Glutamatergic neuron (in vitro differentiated cells): Measurements from ENCODE around the gene OR2T6. TPM values are rescaled to one million over a fixed set of nuclear protein-coding genes. Genes with fewer than 3 reads are reported as not detected.

Source experiments
- DNase-seq: peaks from one replicate; pipeline ENCODE4 v3.0.0; 2022
- H3K27ac Mint-ChIP-seq: one replicate; pipeline ENCODE4 v1.8.0; 2020; ENCODE audit warnings: mild to moderate bottlenecking, mixed read lengths, inconsistent platforms; ENCODE audit not compliant: unreplicated experiment
- H3K27me3 Mint-ChIP-seq: one replicate; pipeline ENCODE4 v1.8.0; 2020; ENCODE audit warnings: mild to moderate bottlenecking, moderate library complexity, mixed read lengths, inconsistent platforms; ENCODE audit not compliant: unreplicated experiment
- H3K36me3 Mint-ChIP-seq: one replicate; pipeline ENCODE4 v1.8.0; 2020; ENCODE audit warnings: mild to moderate bottlenecking, mixed read lengths, inconsistent platforms; ENCODE audit not compliant: unreplicated experiment
- H3K4me1 Mint-ChIP-seq: one replicate; pipeline ENCODE4 v1.8.0; 2020; ENCODE audit warnings: mild to moderate bottlenecking, low read depth, mixed read lengths, inconsistent platforms; ENCODE audit not compliant: unreplicated experiment
- H3K4me3 Mint-ChIP-seq: one replicate; pipeline ENCODE4 v1.8.0; 2020; ENCODE audit warnings: mild to moderate bottlenecking, mixed read lengths, inconsistent platforms; ENCODE audit not compliant: unreplicated experiment
- H3K9me3 Mint-ChIP-seq: one replicate; pipeline ENCODE4 v1.8.0; 2020; ENCODE audit warnings: mild to moderate bottlenecking, moderate library complexity, mixed read lengths, inconsistent platforms; ENCODE audit not compliant: unreplicated experiment
- CTCF ChIP-seq: fragments of 200-600 bp; sonication (generic); IDR thresholded peaks from one replicate; pipeline ENCODE4 v1.5.0; 2021; ENCODE audit not compliant: partially characterized antibody, unreplicated experiment
- total RNA-seq: library from RNA; stranded (reverse); fragmentation: NEBNext Ultra II Directional; extraction: Animal tissue kit (Norgen Biotek cat#: 25700); gene quantifications from one replicate; pipeline ENCODE4 v1.2.1, GENCODE V29; 2021; ENCODE audit not compliant: unreplicated experiment

The OR2T6 gene
- total RNA-seq, 1 donor from 2014 or later, result not detected

GRCh38 chr1:248366609-248367008 is 8.9 kb upstream of the OR2T6 start:
- peaks cover 20% of the 10 kb centered on the region for H3K9me3 Mint-ChIP-seq
- no peak for DNase-seq
- no peak overlapping the region for H3K4me3 Mint-ChIP-seq
- H3K36me3 Mint-ChIP-seq, result peaks cover 9% of the 10 kb centered on the region
- peaks cover 1% of the 10 kb centered on the region for H3K27me3 Mint-ChIP-seq
- H3K27ac Mint-ChIP-seq, result no peak overlapping the region
- TF ChIP-seq CTCF, result no peak
- H3K4me1 Mint-ChIP-seq, result no peaks in the 10 kb centered on the region

- Mint-ChIP-seq H3K27ac (no peak overlapping the region), H3K27me3 (no peaks in the 10 kb centered on the region), H3K4me1 (no peaks in the 10 kb centered on the region), H3K9me3 (peaks cover 14% of the 10 kb centered on the region), H3K36me3 (peaks cover 4% of the 10 kb centered on the region), H3K4me3 (no peak overlapping the region)
- no peak for TF ChIP-seq CTCF
- DNase-seq, result no peak
Measured at GRCh38 chr1:248372394-248372793, 3.2 kb upstream of the OR2T6 start.

- no peaks in the 10 kb centered on the region for H3K27me3 Mint-ChIP-seq
- DNase-seq, result no peak
- no peak overlapping the region for H3K27ac Mint-ChIP-seq
- no peaks in the 10 kb centered on the region for H3K4me1 Mint-ChIP-seq
- H3K4me3 Mint-ChIP-seq, result no peak overlapping the region
- peaks cover 4% of the 10 kb centered on the region for H3K36me3 Mint-ChIP-seq
- H3K9me3 Mint-ChIP-seq, result peaks cover 15% of the 10 kb centered on the region
- TF ChIP-seq CTCF, result no peak
Measured at GRCh38 chr1:248373761-248374160, 1.8 kb upstream of the OR2T6 start.

- Mint-ChIP-seq H3K4me1 (no peaks in the 10 kb centered on the region), H3K9me3 (peaks cover 5% of the 10 kb centered on the region), H3K27ac (no peak overlapping the region), H3K27me3 (no peaks in the 10 kb centered on the region), H3K36me3 (no peaks in the 10 kb centered on the region), H3K4me3 (no peak overlapping the region)
- TF ChIP-seq CTCF, result no peak
- no peak for DNase-seq
Measured at GRCh38 chr1:248376916-248377315, 1.4 kb downstream of the OR2T6 start.

GRCh38 chr1:248380854-248381253 is 5.3 kb downstream of the OR2T6 start:
- Mint-ChIP-seq H3K4me1 (no peaks in the 10 kb centered on the region), H3K27ac (no peak overlapping the region), H3K9me3 (peaks cover 1% of the 10 kb centered on the region), H3K36me3 (no peaks in the 10 kb centered on the region), H3K4me3 (no peak overlapping the region), H3K27me3 (no peaks in the 10 kb centered on the region)
- TF ChIP-seq CTCF, result no peak
- no peak for DNase-seq
